Neural cell (in vitro differentiated cells): ENCODE results near the gene CACNA1A.

ENCODE experiments used
- POLR2AphosphoS5 ChIP-seq: IDR thresholded peaks from 2 replicates; pipeline ENCODE4 v1.6.1; 2012
- SMC3 ChIP-seq: fragments of 450-650 bp; conservative IDR thresholded peaks from 2 replicates; pipeline ENCODE4 v1.6.1; 2014; ENCODE audit warnings: antibody characterized with exemption, mild to moderate bottlenecking, moderate library complexity; ENCODE audit not compliant: poor library complexity
- TF ChIP-seq, protein P1 (sequence below): fragments of 450-650 bp; IDR thresholded peaks from 2 replicates; pipeline ENCODE4 v1.5.1; 2014; ENCODE audit warnings: antibody characterized with exemption, mild to moderate bottlenecking, moderate library complexity; ENCODE audit not compliant: poor library complexity, severe bottlenecking
- TF ChIP-seq, protein P2 (sequence below): IDR thresholded peaks from 2 replicates; pipeline ENCODE4 v1.6.1; 2012; ENCODE audit warnings: borderline replicate concordance

DNA sequence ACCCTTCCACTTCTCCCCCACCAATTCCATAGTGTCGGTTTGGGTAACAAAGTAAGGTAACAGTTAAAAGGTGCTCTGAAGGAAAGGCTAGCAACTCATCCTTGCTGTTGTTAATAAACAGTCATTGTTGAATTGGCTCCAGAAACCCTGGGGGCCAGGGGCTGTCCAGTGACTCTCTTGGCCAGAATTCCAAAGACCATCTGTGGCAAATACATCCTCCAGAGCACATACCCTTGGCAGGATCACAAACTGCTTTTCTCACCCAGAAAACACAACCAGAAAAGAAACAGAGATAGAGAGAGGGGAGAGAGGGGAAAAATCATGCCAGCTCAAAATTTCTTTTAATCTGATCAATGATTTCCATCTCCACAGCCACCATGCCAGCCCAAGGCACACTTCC is 22.1 kb downstream of the CACNA1A start:
- TF ChIP-seq, protein P1, sequence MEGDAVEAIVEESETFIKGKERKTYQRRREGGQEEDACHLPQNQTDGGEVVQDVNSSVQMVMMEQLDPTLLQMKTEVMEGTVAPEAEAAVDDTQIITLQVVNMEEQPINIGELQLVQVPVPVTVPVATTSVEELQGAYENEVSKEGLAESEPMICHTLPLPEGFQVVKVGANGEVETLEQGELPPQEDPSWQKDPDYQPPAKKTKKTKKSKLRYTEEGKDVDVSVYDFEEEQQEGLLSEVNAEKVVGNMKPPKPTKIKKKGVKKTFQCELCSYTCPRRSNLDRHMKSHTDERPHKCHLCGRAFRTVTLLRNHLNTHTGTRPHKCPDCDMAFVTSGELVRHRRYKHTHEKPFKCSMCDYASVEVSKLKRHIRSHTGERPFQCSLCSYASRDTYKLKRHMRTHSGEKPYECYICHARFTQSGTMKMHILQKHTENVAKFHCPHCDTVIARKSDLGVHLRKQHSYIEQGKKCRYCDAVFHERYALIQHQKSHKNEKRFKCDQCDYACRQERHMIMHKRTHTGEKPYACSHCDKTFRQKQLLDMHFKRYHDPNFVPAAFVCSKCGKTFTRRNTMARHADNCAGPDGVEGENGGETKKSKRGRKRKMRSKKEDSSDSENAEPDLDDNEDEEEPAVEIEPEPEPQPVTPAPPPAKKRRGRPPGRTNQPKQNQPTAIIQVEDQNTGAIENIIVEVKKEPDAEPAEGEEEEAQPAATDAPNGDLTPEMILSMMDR, result no peak
- TF ChIP-seq POLR2AphosphoS5, result no peak
- TF ChIP-seq, protein P2, sequence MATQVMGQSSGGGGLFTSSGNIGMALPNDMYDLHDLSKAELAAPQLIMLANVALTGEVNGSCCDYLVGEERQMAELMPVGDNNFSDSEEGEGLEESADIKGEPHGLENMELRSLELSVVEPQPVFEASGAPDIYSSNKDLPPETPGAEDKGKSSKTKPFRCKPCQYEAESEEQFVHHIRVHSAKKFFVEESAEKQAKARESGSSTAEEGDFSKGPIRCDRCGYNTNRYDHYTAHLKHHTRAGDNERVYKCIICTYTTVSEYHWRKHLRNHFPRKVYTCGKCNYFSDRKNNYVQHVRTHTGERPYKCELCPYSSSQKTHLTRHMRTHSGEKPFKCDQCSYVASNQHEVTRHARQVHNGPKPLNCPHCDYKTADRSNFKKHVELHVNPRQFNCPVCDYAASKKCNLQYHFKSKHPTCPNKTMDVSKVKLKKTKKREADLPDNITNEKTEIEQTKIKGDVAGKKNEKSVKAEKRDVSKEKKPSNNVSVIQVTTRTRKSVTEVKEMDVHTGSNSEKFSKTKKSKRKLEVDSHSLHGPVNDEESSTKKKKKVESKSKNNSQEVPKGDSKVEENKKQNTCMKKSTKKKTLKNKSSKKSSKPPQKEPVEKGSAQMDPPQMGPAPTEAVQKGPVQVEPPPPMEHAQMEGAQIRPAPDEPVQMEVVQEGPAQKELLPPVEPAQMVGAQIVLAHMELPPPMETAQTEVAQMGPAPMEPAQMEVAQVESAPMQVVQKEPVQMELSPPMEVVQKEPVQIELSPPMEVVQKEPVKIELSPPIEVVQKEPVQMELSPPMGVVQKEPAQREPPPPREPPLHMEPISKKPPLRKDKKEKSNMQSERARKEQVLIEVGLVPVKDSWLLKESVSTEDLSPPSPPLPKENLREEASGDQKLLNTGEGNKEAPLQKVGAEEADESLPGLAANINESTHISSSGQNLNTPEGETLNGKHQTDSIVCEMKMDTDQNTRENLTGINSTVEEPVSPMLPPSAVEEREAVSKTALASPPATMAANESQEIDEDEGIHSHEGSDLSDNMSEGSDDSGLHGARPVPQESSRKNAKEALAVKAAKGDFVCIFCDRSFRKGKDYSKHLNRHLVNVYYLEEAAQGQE, result no peak
- TF ChIP-seq SMC3, result no peak
